Fibroblast of the aortic adventitia (primary cell): ENCODE measurements around the gene COL19A1. TPM values are rescaled to one million over a fixed set of nuclear protein-coding genes. Genes with fewer than 3 reads are reported as not detected.
"Not testable (repeated sequence)": the region's sequence is repeated elsewhere in the genome, so short reads cannot be mapped to it uniquely, and the experiment has no call there.

Experiments used
- DNase-seq: peaks from one replicate; pipeline ENCODE4 v3.0.0-alpha.2; 2010; ENCODE audit warnings: low read depth
- H3K4me3 ChIP-seq: 2 replicates; pipeline ENCODE4 v1.5.1; 2011; ENCODE audit warnings: low read depth, mild to moderate bottlenecking, control low read depth, low read length, moderate library complexity
- CTCF ChIP-seq: IDR thresholded peaks from 2 replicates; pipeline ENCODE4 v1.5.1; 2011; ENCODE audit warnings: mild to moderate bottlenecking, low read length, control low read depth, inconsistent platforms; ENCODE audit not compliant: insufficient read depth
- total RNA-seq: library from RNA; depleted of rRNA; stranded (reverse); fragments of >200 nt; gene quantifications from 2 replicates; pipeline ENCODE4 v1.2.3, GENCODE V29; 2012; ENCODE audit warnings: low replicate concordance

COL19A1 gene
- total RNA-seq, 1 donor, result 0.09 TPM

GRCh38 chr6:69957985-69958559 lies 91.7 kb downstream of the COL19A1 start:
- TF ChIP-seq CTCF, result no peak
- no peak overlapping the region for H3K4me3 ChIP-seq
- DNase-seq, result peak; percentile 3

- H3K4me3 ChIP-seq, result no peak overlapping the region
- no peak for DNase-seq
- TF ChIP-seq CTCF, result no peak
These were observed 92.6 kb downstream of the COL19A1 start for GRCh38 chr6:69958978-69959377.

GRCh38 chr6:69965974-69966373 lies 99.6 kb downstream of the COL19A1 start:
- not testable (repeated sequence) for DNase-seq, H3K4me3 ChIP-seq

GRCh38 chr6:69973138-69973537 lies 106.8 kb downstream of the COL19A1 start:
- TF ChIP-seq CTCF, result no peak
- H3K4me3 ChIP-seq, result no peak overlapping the region
- no peak for DNase-seq

GRCh38 chr6:69973763-69974162 lies 107.4 kb downstream of the COL19A1 start:
- DNase-seq, result no peak
- TF ChIP-seq CTCF, result no peak
- no peak overlapping the region for H3K4me3 ChIP-seq

- no peak for TF ChIP-seq CTCF
- DNase-seq, result peak; percentile 7
These were observed 107.8 kb downstream of the COL19A1 start for GRCh38 chr6:69974193-69974592.

GRCh38 chr6:69976591-69977090 lies 110.3 kb downstream of the COL19A1 start:
- DNase-seq, result no peak
- H3K4me3 ChIP-seq, result no peak overlapping the region
- no peak for TF ChIP-seq CTCF

More at GRCh38 chr6:69974193-69974592, 107.8 kb downstream of the COL19A1 start:
- H3K4me3 ChIP-seq, result no peak overlapping the region
